ENCODE results near the gene PI4KA. TPM values are rescaled to one million over a fixed set of nuclear protein-coding genes. Genes with fewer than 3 reads are reported as not detected.

The PI4KA gene
- total RNA-seq, 1 experiment from 2014 or later, result 65.8 TPM

DNA sequence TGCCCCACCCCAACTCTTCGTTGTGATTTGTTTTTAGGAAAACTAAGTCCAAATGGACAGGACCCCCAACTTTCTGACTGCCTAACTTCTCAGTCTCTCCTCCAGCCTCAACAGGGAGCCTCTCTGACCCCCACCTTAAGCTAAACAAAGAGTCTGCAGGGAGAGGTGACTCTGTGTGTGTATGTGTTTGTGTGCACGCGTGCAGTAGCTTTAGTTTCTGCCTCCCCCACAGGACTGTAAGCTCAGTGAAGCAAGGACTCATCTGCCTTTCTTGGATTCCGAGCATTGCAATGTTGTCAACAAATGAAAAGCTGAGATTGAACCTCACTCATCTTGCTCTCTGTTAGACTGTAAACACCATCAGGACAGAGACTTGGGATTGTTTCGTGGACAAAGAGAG lies 8.1 kb upstream of the PI4KA start:
- no peak overlapping the region for H4K8ac ChIP-seq (replicated peaks; ENCODE audit: insufficient read length, low read depth, low read length)
- no peaks in the 10 kb centered on the region for H4K20me1 ChIP-seq (ENCODE audit: control insufficient read depth, insufficient read depth, insufficient read length)
- H3K27me3 ChIP-seq (ENCODE audit: insufficient read depth, low read length), result no peaks in the 10 kb centered on the region
- no peak for TF ChIP-seq CTCF (conservative IDR thresholded peaks at IDR 0.05)
- no peak overlapping the region for H3K18ac ChIP-seq (ENCODE audit: insufficient read length, low read depth, low read length)
- no peak for DNase-seq
- no peak overlapping the region for H3K4me2 ChIP-seq (ENCODE audit: insufficient read depth, insufficient read length, low read length)
- H2BK20ac ChIP-seq (ENCODE audit: low read depth, low read length, poor library complexity, severe bottlenecking), result no peak overlapping the region
- peak overlapping the region in 2 of 3 experiments; percentile 58 to 82; a peak in 4 of 7 replicates for H3K27ac Mint-ChIP-seq
- H3K9me3 Mint-ChIP-seq, result no peaks in the 10 kb centered on the region
- no peaks in the 10 kb centered on the region for H3K4me1 Mint-ChIP-seq
- no peaks in the 10 kb centered on the region for H3K23me2 ChIP-seq (ENCODE audit: insufficient read length, low read depth, low read length, poor library complexity, severe bottlenecking)
- no peaks in the 10 kb centered on the region for H3K4me1 ChIP-seq (ENCODE audit: insufficient read depth, low read length)
- no peaks in the 10 kb centered on the region; a peak in 2 of 7 replicates for H3K36me3 Mint-ChIP-seq (ENCODE audit: insufficient read depth in 1 of 3, low read depth in 3 of 3)
- H3K9ac ChIP-seq (ENCODE audit: extremely low read depth, insufficient read length, low read length), result no peak overlapping the region
- no peak overlapping the region for H2AFZ ChIP-seq (ENCODE audit: low read length)
- H3K23ac ChIP-seq (ENCODE audit: insufficient read length, low read depth, low read length), result no peak overlapping the region
- no peak overlapping the region for H2BK5ac ChIP-seq (ENCODE audit: insufficient read length, low read length)
- no CpG with 5 or more reads among the region's 5 CpGs for WGBS (ENCODE audit: extremely low coverage, insufficient read length, low lambda C conversion rate)
- no peak overlapping the region for H2BK12ac ChIP-seq (ENCODE audit: insufficient read length, low read depth, low read length)
- H3K14ac ChIP-seq (ENCODE audit: insufficient read depth, low read length), result no peak overlapping the region
- no peak overlapping the region for H3T11ph ChIP-seq (ENCODE audit: low read length)
- no peak overlapping the region for H2BK15ac ChIP-seq (ENCODE audit: low read depth, low read length)
- no peak overlapping the region for H3K4me3 Mint-ChIP-seq
- H3K9me3 ChIP-seq (ENCODE audit: control insufficient read depth, low read depth, low read length), result no peaks in the 10 kb centered on the region
- H3K79me2 ChIP-seq (ENCODE audit: insufficient read depth, low read length), result no peaks in the 10 kb centered on the region; the same call in 1 of the 2 replicates
- no peak overlapping the region for H3K4ac ChIP-seq (ENCODE audit: low read depth, low read length)
- no peak overlapping the region for H3K27ac ChIP-seq (ENCODE audit: insufficient read length, low read depth, low read length)
- H2AK5ac ChIP-seq (ENCODE audit: insufficient read length, low read length), result no peak overlapping the region
- no peak overlapping the region for H4K5ac ChIP-seq (ENCODE audit: insufficient read length, low read depth, low read length)
- H3K27me3 Mint-ChIP-seq (ENCODE audit: low read depth), result no peaks in the 10 kb centered on the region
- no peak overlapping the region for H4K91ac ChIP-seq (ENCODE audit: insufficient read length, low read depth, low read length)
- no peak overlapping the region for H2BK120ac ChIP-seq (ENCODE audit: low read depth, low read length, poor library complexity, severe bottlenecking)
- no peaks in the 10 kb centered on the region for H3K79me1 ChIP-seq (ENCODE audit: insufficient read depth, low read depth, low read length, poor library complexity, severe bottlenecking)
- no peak overlapping the region for H3K56ac ChIP-seq (ENCODE audit: insufficient read length, low read depth, low read length)
